Tibial nerve (tissue), 4 donors: ENCODE measurements around the gene PSTPIP2.

ENCODE experiments used
- CTCF ChIP-seq, 5 experiments: fragments of 200-600 bp in 3 of 5; fragments of 450-650 bp in 2 of 5; sonication (generic) in 3 of 5; IDR thresholded peaks; one replicate each; pipeline ENCODE4 v1.5.1; 2016 to 2019; ENCODE audit warnings: antibody characterized with exemption in 5 of 5, mild to moderate bottlenecking in 3 of 5, moderate library complexity in 2 of 5
- EP300 ChIP-seq, 2 donors: sonication (generic); formaldehyde crosslinking; IDR thresholded peaks; one replicate each; pipeline ENCODE4 v1.6.1; 2017; ENCODE audit warnings: antibody characterized with exemption in 2 of 2, mild to moderate bottlenecking in 1 of 2
- POLR2A ChIP-seq, 2 donors: fragments of 450-650 bp; IDR thresholded peaks; one replicate each; pipeline ENCODE4 v1.6.1; 2017; ENCODE audit warnings: antibody characterized with exemption in 2 of 2, mild to moderate bottlenecking in 2 of 2, moderate library complexity in 2 of 2

GRCh38 chr18:45998244-45998643, 73.8 kb downstream of the PSTPIP2 start:
- no peak for TF ChIP-seq CTCF (IDR thresholded peaks at IDR 0.05)
- TF ChIP-seq POLR2A (IDR thresholded peaks at IDR 0.05), result no peak
- TF ChIP-seq EP300 (IDR thresholded peaks at IDR 0.05), result no peak
